ENCODE data around the gene ATP6V0C.

GRCh38 chr16:2473999-2474876 is 39.5 kb upstream of the ATP6V0C start:
- no peak for TF ChIP-seq CTCF (conservative IDR thresholded peaks at IDR 0.05; ENCODE audit: low read depth, low read length)
- TF ChIP-seq EZH2 (IDR thresholded peaks at IDR 0.05; ENCODE audit: low read length, unreplicated experiment), result no peak

Data from PC-3 (cell line).